IPS-18a (cell line): ENCODE measurements around the gene DNAH1.
"Not testable (repeated sequence)": the region's sequence is repeated elsewhere in the genome, so short reads cannot be mapped to it uniquely, and the experiment has no call there.

Source experiments
- H3K27ac ChIP-seq: one replicate; pipeline ENCODE4 v1.5.1; 2013; ENCODE audit warnings: low read length
- H3K27me3 ChIP-seq: one replicate; pipeline ENCODE4 v1.6.1; 2013; ENCODE audit warnings: mild to moderate bottlenecking, low read length; ENCODE audit not compliant: control insufficient read depth, insufficient read depth
- H3K36me3 ChIP-seq: one replicate; pipeline ENCODE4 v1.6.1; 2013; ENCODE audit warnings: low read depth, low read length; ENCODE audit not compliant: control insufficient read depth
- H3K4me1 ChIP-seq: one replicate; pipeline ENCODE4 v1.6.1; 2013; ENCODE audit warnings: low read depth, low read length; ENCODE audit not compliant: control insufficient read depth
- H3K4me3 ChIP-seq: one replicate; pipeline ENCODE4 v1.5.1; 2013; ENCODE audit warnings: low read length
- H3K9ac ChIP-seq: one replicate; pipeline ENCODE4 v1.6.1; 2013; ENCODE audit warnings: mild to moderate bottlenecking, low read length, moderate library complexity
- H3K9me3 ChIP-seq: one replicate; pipeline ENCODE4 v1.6.1; 2013; ENCODE audit warnings: low read depth, low read length; ENCODE audit not compliant: control insufficient read depth

DNAH1 gene

DNA sequence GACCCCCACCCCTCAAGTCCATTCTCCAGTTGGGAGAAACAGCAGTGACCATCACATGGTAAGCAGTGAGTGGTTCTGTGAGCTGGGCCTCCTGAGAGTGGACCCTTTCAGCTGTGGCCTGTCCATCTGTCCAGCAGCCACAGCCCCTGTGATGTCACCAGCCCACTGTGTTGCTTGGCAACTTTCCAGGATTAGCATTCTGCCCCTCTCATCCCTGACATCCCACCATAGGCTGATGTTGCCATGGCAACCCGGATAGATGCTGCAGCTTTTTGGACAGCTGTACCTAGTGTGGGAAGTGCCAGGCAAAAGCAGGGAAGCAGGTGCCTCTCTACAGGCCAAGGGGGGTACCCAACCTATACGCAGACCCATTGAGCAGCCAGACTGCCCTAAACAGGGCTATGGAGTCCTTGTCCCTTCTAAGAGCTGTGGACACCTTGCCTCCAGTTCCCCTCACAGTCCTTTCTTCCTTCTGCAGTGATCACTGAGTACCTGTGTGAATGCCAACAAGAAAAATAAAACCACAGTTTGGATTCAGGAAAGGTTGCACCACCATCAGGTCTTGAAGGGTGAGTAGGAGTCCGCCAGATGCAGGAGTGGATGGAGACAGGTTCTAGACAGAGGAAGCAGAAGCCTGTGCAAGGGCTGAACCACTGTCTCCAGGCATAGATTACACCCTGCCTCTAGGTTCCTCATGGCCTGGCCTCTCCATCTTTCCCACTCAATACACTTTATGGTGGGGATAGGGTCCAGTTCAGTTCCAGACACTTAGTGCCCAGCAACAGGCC lies at the start of gene DNAH1:
Gene DNAH1, plus strand, starts transcription at position 343 of the 788 bp plus-strand sequence. CDS start 6,124 bp downstream, outside the sequence.
- H3K36me3 ChIP-seq = no peaks in the 10 kb centered on the region
- H3K4me1 ChIP-seq = no peaks in the 10 kb centered on the region
- H3K27ac ChIP-seq = no peak within 1 kb of the TSS
- peaks cover 15% of the 10 kb centered on the region for H3K27me3 ChIP-seq
- no peaks in the 10 kb centered on the region for H3K9me3 ChIP-seq
- H3K9ac ChIP-seq = no peak within 1 kb of the TSS
- peak within 1 kb of the TSS; percentile 58 for H3K4me3 ChIP-seq

DNA sequence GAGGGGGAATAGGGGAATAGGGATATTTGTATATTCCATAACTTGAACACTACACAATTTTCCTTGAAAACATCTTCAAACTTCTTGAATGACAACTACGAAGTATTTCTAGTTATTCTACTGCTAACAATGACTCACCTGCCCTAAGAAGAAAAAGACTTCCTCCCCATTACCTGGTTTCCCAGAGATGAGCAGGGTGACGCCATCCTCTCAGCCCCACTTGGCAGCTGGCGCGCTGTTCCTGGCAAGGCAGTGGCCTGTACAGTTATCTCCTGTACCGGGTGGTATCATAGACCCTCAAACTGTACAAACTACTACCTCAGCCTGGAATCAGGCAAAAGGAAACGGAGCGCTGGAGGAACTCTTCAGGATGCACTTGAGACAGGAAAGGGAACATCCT lies 48.1 kb upstream of the DNAH1 start:
- H3K4me3 ChIP-seq = no peak overlapping the region
- no peaks in the 10 kb centered on the region for H3K27me3 ChIP-seq
- H3K9me3 ChIP-seq = no peaks in the 10 kb centered on the region
- H3K36me3 ChIP-seq = peaks cover 80% of the 10 kb centered on the region
- no peaks in the 10 kb centered on the region for H3K4me1 ChIP-seq
- H3K9ac ChIP-seq = no peak overlapping the region
- H3K27ac ChIP-seq = no peak overlapping the region

DNA sequence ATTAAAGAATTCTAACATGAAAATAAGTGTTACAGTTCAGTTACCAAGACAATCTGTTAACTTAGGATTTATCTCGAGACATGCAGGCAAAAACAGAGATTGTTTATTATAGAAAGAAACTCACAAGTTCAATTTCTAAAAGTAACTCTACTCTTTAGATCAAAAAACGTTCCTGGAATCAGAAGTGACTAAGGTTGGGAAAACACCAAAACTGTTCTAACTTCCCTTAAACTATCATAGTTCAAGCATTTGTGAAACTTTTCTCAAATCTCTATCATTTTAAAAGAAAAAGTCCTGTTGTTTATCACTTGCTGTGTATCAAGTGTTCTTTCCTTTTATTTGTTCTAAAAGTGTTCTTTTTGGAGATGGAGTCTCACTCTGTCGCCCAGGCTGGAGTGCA lies 46.3 kb upstream of the DNAH1 start:
- Histone ChIP-seq H3K9me3 (no peaks in the 10 kb centered on the region), H3K36me3 (peaks cover 65% of the 10 kb centered on the region), H3K4me1 (no peaks in the 10 kb centered on the region), H3K27ac (no peak overlapping the region), H3K27me3 (no peaks in the 10 kb centered on the region), H3K9ac (no peak overlapping the region), H3K4me3 (no peak overlapping the region)

DNA sequence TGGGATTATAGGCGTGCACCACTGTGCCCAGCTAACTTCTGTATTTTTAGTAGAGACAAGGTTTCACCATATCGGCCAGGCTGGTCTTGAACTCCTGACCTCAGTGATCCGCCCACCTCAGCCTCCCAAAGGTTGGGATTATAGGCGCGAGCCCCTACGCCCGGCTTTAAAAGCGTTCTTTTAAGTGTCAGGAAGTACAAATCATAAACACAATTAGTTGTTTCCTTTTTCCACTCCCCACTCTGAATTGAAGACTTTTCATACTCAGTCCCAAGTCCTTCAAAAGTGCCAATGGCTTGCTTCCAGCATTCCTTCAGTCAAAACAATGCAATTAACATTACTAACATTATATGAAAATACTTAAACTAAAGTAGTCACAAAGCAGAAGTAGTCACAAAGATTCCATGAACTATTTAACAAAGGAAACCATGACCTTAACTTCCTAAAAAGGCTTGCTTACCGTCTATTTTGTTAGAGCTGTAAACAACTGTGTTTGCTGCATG lies 45.8 kb upstream of the DNAH1 start:
- Histone ChIP-seq H3K27ac (no peak overlapping the region), H3K27me3 (no peaks in the 10 kb centered on the region), H3K9ac (no peak overlapping the region), H3K36me3 (peaks cover 62% of the 10 kb centered on the region), H3K4me1 (no peaks in the 10 kb centered on the region), H3K9me3 (no peaks in the 10 kb centered on the region), H3K4me3 (no peak overlapping the region)

DNA sequence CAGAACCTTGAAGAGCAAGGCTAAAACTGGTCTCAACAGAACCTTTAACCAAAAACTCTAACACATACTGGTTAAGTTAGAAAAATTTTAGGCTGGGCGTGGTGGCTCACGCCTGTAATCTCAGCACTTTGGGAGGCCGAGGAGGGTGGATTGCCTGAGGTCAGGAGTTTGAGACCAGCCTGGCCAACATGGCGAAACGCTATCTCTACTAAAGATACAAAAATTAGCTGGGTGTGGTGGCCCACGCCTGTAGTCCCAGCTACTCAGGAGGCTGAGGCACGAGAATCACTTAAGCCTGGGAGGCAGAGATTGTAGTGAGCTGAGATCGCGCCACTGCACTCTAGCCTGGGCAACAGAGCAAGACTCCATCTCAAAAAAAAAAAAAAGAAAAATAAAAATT lies 43.9 kb upstream of the DNAH1 start:
- H3K9ac ChIP-seq, H3K27me3 ChIP-seq, H3K27ac ChIP-seq, H3K9me3 ChIP-seq, H3K4me1 ChIP-seq, H3K4me3 ChIP-seq: not testable (repeated sequence)
- peaks cover 46% of the 10 kb centered on the region for H3K36me3 ChIP-seq

DNA sequence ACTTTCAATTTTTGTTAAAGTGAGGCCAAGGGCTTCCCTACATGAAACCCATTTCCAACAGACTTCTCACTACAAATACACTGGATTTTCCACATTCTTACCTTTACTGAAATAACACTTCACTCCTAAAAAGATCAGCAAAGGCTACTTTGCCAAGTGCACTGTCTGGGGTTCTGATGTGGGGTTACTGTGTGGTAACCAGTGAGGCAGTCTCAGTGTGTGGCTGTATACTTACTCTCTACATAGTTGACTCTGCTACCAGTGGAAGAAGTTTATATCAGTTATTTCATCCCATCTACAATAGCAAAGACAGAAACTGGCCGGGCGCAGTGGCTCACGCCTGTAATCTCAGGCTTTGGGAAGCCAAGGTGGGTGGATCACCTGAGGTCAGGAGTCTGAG lies 43.3 kb upstream of the DNAH1 start:
- H3K4me1 ChIP-seq = peaks cover 4% of the 10 kb centered on the region
- no peak overlapping the region for H3K27ac ChIP-seq
- H3K27me3 ChIP-seq = no peaks in the 10 kb centered on the region
- H3K4me3 ChIP-seq = no peak overlapping the region
- no peak overlapping the region for H3K9ac ChIP-seq
- peaks cover 40% of the 10 kb centered on the region for H3K36me3 ChIP-seq
- H3K9me3 ChIP-seq = no peaks in the 10 kb centered on the region

DNA sequence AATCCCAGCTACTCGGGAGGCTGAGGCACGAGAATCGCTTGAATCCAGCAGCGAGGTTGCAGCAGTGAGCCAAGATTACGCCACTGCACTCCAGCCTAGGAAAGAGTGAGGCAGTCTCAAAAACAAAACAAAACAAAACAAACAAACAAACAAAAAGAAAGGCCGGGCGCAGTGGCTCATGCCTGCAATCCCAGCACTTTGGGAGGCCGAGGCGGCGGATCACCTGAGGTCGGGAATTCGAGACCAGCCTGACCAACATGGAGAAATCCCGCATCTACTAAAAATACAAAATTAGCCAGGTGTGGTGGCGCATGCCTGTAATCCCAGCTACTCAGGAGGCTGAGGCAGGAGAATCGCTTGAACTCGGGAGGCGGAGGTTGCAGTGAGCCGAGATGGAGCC lies 41.3 kb upstream of the DNAH1 start:
- H3K4me1 ChIP-seq, H3K27me3 ChIP-seq, H3K27ac ChIP-seq, H3K9me3 ChIP-seq, H3K9ac ChIP-seq, H3K4me3 ChIP-seq: not testable (repeated sequence)
- peaks cover 25% of the 10 kb centered on the region for H3K36me3 ChIP-seq

DNA sequence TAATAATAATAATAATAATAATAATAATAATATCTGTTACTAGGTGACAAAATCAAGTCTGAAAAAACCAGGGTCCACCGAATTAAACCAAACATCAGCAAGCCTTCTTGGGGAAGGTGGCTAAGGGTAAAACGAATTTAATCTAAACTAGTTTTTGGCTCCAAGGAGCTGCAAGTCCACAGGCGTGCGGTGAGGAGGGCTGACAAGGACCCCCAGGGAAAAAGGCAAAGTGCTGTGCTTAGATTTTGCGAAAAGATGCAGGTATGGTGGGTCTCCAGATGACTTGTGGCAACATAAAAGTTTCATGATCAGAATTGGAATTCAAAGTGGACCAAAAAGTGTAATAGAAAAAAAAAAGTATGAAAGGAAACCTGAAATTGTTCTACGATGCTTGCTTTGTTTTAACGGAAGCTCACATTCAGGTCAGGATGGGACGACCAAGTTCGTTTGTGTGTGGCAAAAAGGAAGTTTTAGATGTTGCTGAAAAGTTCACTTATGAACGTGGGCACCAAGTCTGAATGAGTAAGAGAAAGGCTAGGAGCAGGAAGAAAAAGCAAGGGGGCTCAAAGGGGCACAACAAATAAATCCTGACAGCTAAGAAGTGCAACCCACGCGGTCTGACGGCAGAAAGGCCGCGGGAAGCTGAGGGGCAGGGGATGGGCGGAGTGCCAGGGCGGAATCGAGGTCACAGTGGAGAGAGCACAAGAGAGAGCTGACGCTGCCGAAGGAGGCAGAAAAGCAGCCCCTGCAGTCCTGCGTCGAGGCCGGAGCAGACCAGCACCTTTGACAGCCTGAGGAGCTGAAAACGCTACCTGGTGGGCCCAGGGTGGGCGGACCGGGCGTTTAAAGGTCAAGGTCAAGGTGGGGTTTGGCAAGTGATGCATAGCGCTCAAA lies 38.8 kb upstream of the DNAH1 start:
- Histone ChIP-seq H3K9me3 (no peaks in the 10 kb centered on the region), H3K36me3 (peaks cover 7% of the 10 kb centered on the region), H3K27ac (peak overlapping the region; percentile 34), H3K4me1 (peaks cover 4% of the 10 kb centered on the region), H3K27me3 (no peaks in the 10 kb centered on the region), H3K4me3 (peak overlapping the region; percentile 75), H3K9ac (peak overlapping the region; percentile 92)

DNA sequence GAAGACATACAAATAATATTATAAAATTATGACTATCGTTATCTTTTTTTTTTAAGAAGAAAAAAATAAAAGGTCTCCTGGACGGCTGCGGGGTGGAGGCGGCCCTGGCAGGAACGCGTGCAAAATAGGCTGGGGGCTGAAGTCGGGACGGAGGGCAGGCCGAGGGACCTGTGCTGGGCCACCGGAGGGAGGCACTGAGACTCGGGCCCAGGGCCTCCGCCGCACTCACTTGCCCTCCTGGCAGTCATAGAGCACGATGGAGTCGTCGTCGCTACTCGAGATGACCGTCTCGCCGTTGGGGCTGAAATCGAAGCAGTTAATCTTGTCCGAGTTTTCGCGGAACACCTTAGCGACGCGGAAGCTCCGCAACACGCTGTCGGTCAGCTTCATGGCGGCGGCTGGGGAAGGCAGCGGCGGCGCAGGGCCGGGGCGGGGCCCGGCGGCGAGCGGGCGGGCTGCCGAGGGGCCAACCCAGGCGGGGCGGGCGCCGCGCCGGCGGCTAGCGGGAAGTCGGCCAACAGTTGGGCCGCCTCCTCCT lies 38.1 kb upstream of the DNAH1 start:
- Histone ChIP-seq H3K27me3 (no peaks in the 10 kb centered on the region), H3K4me3 (peak overlapping the region; percentile 75), H3K9me3 (no peaks in the 10 kb centered on the region), H3K4me1 (peaks cover 4% of the 10 kb centered on the region), H3K9ac (peak overlapping the region; percentile 92), H3K27ac (peak overlapping the region; percentile 93), H3K36me3 (peaks cover 2% of the 10 kb centered on the region)

DNA sequence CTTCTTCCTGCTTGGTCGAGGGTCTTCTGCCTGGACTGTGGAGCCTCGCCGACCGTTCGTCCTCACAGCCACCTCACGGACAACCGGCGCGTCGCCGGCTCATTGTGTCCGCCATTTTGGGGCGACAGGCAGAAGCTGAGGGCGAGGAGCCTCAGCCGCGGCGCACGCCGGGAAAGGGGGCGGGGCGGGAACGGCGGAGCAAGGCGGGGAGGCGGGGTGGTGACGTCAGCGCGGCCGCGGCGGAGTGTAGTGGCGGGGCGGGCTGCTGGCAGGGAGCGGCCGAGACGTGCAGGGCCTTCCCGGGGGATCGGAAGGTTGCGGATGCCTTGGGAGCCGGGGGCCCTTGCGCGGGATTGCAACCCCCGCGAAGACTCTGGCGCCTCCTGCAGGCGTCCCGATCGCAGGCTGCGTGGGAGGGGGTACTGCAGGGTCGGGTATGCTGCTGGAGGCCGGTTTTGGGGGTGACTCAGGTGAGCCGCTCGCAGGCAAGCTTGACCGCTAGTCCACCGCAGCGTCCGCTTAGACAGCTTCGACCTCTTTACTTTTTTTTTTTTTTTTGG lies 37.5 kb upstream of the DNAH1 start, which contains the start of gene WDR82:
Gene WDR82, minus strand, starts transcription at position 140 of the 560 bp plus-strand sequence. CDS start 288 bp downstream, outside the sequence.
- H3K27ac ChIP-seq = peak within 1 kb of the TSS; percentile 93
- no peaks in the 10 kb centered on the region for H3K36me3 ChIP-seq
- H3K9me3 ChIP-seq = no peaks in the 10 kb centered on the region
- no peaks in the 10 kb centered on the region for H3K27me3 ChIP-seq
- peak within 1 kb of the TSS; percentile 75 for H3K4me3 ChIP-seq
- H3K9ac ChIP-seq = peak within 1 kb of the TSS; percentile 92
- H3K4me1 ChIP-seq = peaks cover 4% of the 10 kb centered on the region

DNA sequence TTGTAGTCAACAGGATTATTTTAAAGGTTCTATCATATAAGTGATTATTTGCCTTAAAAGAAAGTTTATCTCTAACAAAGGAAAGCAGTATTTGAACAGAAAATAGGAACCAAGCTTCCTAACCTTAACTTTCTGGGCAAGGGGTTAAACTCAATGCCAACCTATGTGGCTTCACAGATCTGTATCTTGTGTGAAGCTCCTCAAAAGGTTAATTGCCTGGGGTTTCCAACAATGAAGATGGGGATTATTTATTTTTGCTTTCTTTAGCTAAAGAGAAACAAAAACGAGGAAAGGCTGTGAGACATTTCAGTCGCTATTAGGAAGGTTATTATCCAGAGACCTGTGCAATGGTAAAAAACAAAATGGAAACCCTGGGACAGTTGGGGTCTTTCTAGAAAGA lies 36.5 kb upstream of the DNAH1 start:
- Histone ChIP-seq H3K27me3 (no peaks in the 10 kb centered on the region), H3K9me3 (no peaks in the 10 kb centered on the region), H3K4me1 (peaks cover 4% of the 10 kb centered on the region), H3K36me3 (no peaks in the 10 kb centered on the region), H3K27ac (no peak overlapping the region), H3K9ac (no peak overlapping the region), H3K4me3 (peak overlapping the region; percentile 75)
